Uterus (tissue), 2 donors: ENCODE measurements around the gene DUS2.

Source experiments
- CTCF ChIP-seq, 4 experiments: fragments of 200-600 bp in 2 of 4; fragments of 450-650 bp in 2 of 4; sonication (generic) in 2 of 4; IDR thresholded peaks; one replicate each; pipeline ENCODE4 v1.5.1; 2016 to 2019; ENCODE audit warnings: antibody characterized with exemption in 4 of 4, mild to moderate bottlenecking in 2 of 4, moderate library complexity in 1 of 4
- POLR2A ChIP-seq, 2 donors: fragments of 450-650 bp; IDR thresholded peaks; one replicate each; pipeline ENCODE4 v1.6.1; 2016; ENCODE audit warnings: antibody characterized with exemption in 2 of 2, mild to moderate bottlenecking in 1 of 2, moderate library complexity in 1 of 2

GRCh38 chr16:68070806-68071517 lies 47.9 kb downstream of the DUS2 start:
- TF ChIP-seq CTCF (IDR thresholded peaks at IDR 0.05): no peak
- TF ChIP-seq POLR2A (IDR thresholded peaks at IDR 0.05): no peak
